H1 (cell line): Measurements from ENCODE around the gene PGGHG. TPM values are rescaled to one million over a fixed set of nuclear protein-coding genes. Genes with fewer than 3 reads are reported as not detected.

Experiments used
- CTCF ChIA-PET: fragments of 300-600 bp; sonication (Branson Sonifier 250); formaldehyde crosslinking; loops from one replicate; lab custom pipeline; 2021; ENCODE audit not compliant: partially characterized antibody; lab: Charles Lee
- POLR2A ChIA-PET: fragments of 300-600 bp; sonication (Branson Sonifier 250); formaldehyde crosslinking; loops from one replicate; lab custom pipeline; 2021; ENCODE audit warnings: inconsistent platforms; ENCODE audit not compliant: partially characterized antibody; lab: Charles Lee
- DNase-seq, 2 experiments: peaks; one replicate each; pipeline versions ENCODE4 v3.0.0 to v3.0.0-alpha.2; 2010 to 2022; ENCODE audit warnings: low spot score in 2 of 2, low read depth in 1 of 2, mixed read lengths in 1 of 2
- FAIRE-seq: peaks from 2 replicates; lab custom pipeline; 2011; peaks lifted over from hg19 to GRCh38; lab: Jason Lieb, UNC
- H2AFZ ChIP-seq: 2 replicates; pipeline ENCODE4 v1.8.1; 2012; ENCODE audit warnings: low read length, inconsistent platforms
- H2AK5ac ChIP-seq: 2 replicates; pipeline ENCODE4 v1.6.1; 2013; ENCODE audit warnings: low read depth, low read length
- H2BK120ac ChIP-seq: replicated peaks from 2 replicates; pipeline ENCODE3; 2013; ENCODE audit warnings: low read depth, low read length, inconsistent platforms
- H2BK12ac ChIP-seq: 2 replicates; pipeline ENCODE4 v1.6.1; 2013; ENCODE audit warnings: low read depth, low read length
- H2BK15ac ChIP-seq: 2 replicates; pipeline ENCODE4 v1.6.1; 2013; ENCODE audit warnings: low read length
- H2BK20ac ChIP-seq: 2 replicates; pipeline ENCODE4 v1.6.1; 2013; ENCODE audit warnings: low read length
- H2BK5ac ChIP-seq: 2 replicates; pipeline ENCODE4 v1.6.1; 2013; ENCODE audit warnings: low read depth, low read length
- H3K14ac ChIP-seq: 2 replicates; pipeline ENCODE4 v1.6.1; 2013; ENCODE audit warnings: inconsistent platforms; ENCODE audit not compliant: insufficient read length
- H3K18ac ChIP-seq: 2 replicates; pipeline ENCODE4 v1.6.1; 2013; ENCODE audit warnings: low read length; ENCODE audit errors: extremely low read depth
- H3K23ac ChIP-seq: 2 replicates; pipeline ENCODE4 v1.6.1; 2013; ENCODE audit warnings: inconsistent platforms; ENCODE audit not compliant: insufficient read length
- H3K23me2 ChIP-seq: 2 replicates; pipeline ENCODE4 v1.6.1; 2013; ENCODE audit warnings: low read depth, low read length
- H3K27ac ChIP-seq: 2 replicates; pipeline ENCODE4 v1.6.1; 2011; ENCODE audit warnings: low read depth, low read length, inconsistent platforms
- H3K27me3 ChIP-seq, 4 experiments: replicated peaks in 1 of 4; 1 replicate in 1 of 4; 2 replicates in 3 of 4; pipeline versions ENCODE4 v1.6.1 to v1.8.1; 2011 to 2013; ENCODE audit warnings: low read length in 3 of 4, mild to moderate bottlenecking in 3 of 4, inconsistent platforms in 2 of 4, mixed read lengths in 2 of 4, moderate library complexity in 1 of 4; ENCODE audit not compliant: control insufficient read depth in 3 of 4, insufficient read depth in 3 of 4; ENCODE audit errors: extremely low read depth in 1 of 4
- H3K36me3 ChIP-seq, 4 experiments: 2 replicates each; pipeline versions ENCODE4 v1.6.1 to v1.8.1; 2011 to 2013; ENCODE audit warnings: mild to moderate bottlenecking in 4 of 4, low read length in 3 of 4, moderate library complexity in 2 of 4, control low read depth in 1 of 4, inconsistent platforms in 1 of 4; ENCODE audit not compliant: insufficient read depth in 4 of 4, control insufficient read depth in 2 of 4
- H3K4ac ChIP-seq: replicated peaks from 2 replicates; pipeline ENCODE3; 2013; ENCODE audit warnings: low read length, low read depth, mixed read lengths, inconsistent platforms; ENCODE audit not compliant: insufficient read length
- H3K4me1 ChIP-seq, 4 experiments: replicated peaks in 1 of 4; 1 replicate in 1 of 4; 2 replicates in 3 of 4; pipeline versions ENCODE4 v1.6.1 to v1.8.1; 2011 to 2013; ENCODE audit warnings: low read length in 3 of 4, inconsistent platforms in 2 of 4, mixed read lengths in 1 of 4; ENCODE audit not compliant: insufficient read depth in 4 of 4, control insufficient read depth in 3 of 4
- H3K4me2 ChIP-seq, 2 experiments: 2 replicates each; pipeline versions ENCODE4 v1.6.1 to v1.8.1; 2011 to 2013; ENCODE audit warnings: low read depth in 2 of 2, low read length in 2 of 2, control low read depth in 1 of 2, inconsistent platforms in 1 of 2, mild to moderate bottlenecking in 1 of 2; ENCODE audit not compliant: insufficient read depth in 1 of 2
- H3K4me3 ChIP-seq, 4 experiments: fragments of 200-600, 300-600 bp in 1 of 4; sonication (generic), shearing (Covaris generic), sonication (Bioruptor Twin) in 1 of 4; 2 replicates each; pipeline versions ENCODE4 v1.5.1 to v1.8.1; 2011 to 2016; ENCODE audit warnings: low read length in 4 of 4, low read depth in 3 of 4, control low read depth in 2 of 4, inconsistent platforms in 2 of 4, mild to moderate bottlenecking in 2 of 4, mixed read lengths in 1 of 4, moderate library complexity in 1 of 4; ENCODE audit not compliant: insufficient read depth in 2 of 4; ENCODE audit errors: extremely low read depth in 1 of 4
- H3K56ac ChIP-seq: replicated peaks from 2 replicates; pipeline ENCODE3; 2013; ENCODE audit warnings: low read depth, mild to moderate bottlenecking, mixed read lengths, low read length, inconsistent platforms; ENCODE audit not compliant: insufficient read length
- H3K79me1 ChIP-seq: 2 replicates; pipeline ENCODE4 v1.6.1; 2013; ENCODE audit warnings: low read depth, low read length, control low read depth
- H3K79me2 ChIP-seq, 2 experiments: 2 replicates each; pipeline versions ENCODE4 v1.6.1 to v1.8.1; 2012 to 2013; ENCODE audit warnings: low read length in 2 of 2, mild to moderate bottlenecking in 2 of 2, inconsistent platforms in 1 of 2; ENCODE audit not compliant: insufficient read depth in 2 of 2, control insufficient read depth in 1 of 2
- H3K9ac ChIP-seq, 4 experiments: replicated peaks in 1 of 4; 1 replicate in 1 of 4; 2 replicates in 3 of 4; pipeline versions ENCODE4 v1.6.1 to v1.8.1; 2011 to 2013; ENCODE audit warnings: low read depth in 3 of 4, low read length in 3 of 4, control low read depth in 2 of 4, mild to moderate bottlenecking in 2 of 4, moderate library complexity in 2 of 4, inconsistent platforms in 1 of 4; ENCODE audit errors: extremely low read depth in 1 of 4
- H3K9me3 ChIP-seq, 2 experiments: 2 replicates each; pipeline versions ENCODE4 v1.6.1 to v1.8.1; 2012 to 2013; ENCODE audit warnings: mild to moderate bottlenecking in 2 of 2, moderate library complexity in 2 of 2, control low read depth in 1 of 2, inconsistent platforms in 1 of 2, low read depth in 1 of 2, low read length in 1 of 2, mixed read lengths in 1 of 2; ENCODE audit not compliant: insufficient read depth in 2 of 2
- H4K20me1 ChIP-seq, 2 experiments: replicated peaks in 1 of 2; 2 replicates each; pipeline versions ENCODE3 to v1.8.1; 2011 to 2013; ENCODE audit warnings: inconsistent platforms in 2 of 2, low read length in 2 of 2, mild to moderate bottlenecking in 1 of 2; ENCODE audit not compliant: insufficient read depth in 2 of 2, control insufficient read depth in 1 of 2
- H4K5ac ChIP-seq: 2 replicates; pipeline ENCODE4 v1.6.1; 2013; ENCODE audit warnings: low read length, low read depth, mixed read lengths, inconsistent platforms; ENCODE audit not compliant: insufficient read length
- H4K8ac ChIP-seq: 2 replicates; pipeline ENCODE4 v1.8.0; 2013; ENCODE audit warnings: mild to moderate bottlenecking, moderate library complexity, low read length, inconsistent platforms; ENCODE audit not compliant: insufficient read depth; ENCODE audit errors: extremely low read depth
- H4K91ac ChIP-seq: replicated peaks from 2 replicates; pipeline ENCODE3; 2013; ENCODE audit warnings: low read length, mixed read lengths, inconsistent platforms; ENCODE audit not compliant: insufficient read length
- ATF3 ChIP-seq: IDR thresholded peaks from 2 replicates; pipeline ENCODE4 v1.6.1; 2011; ENCODE audit warnings: low read depth, mild to moderate bottlenecking, low read length; ENCODE audit not compliant: insufficient read depth
- PHF8 ChIP-seq: fragments of 200-600 bp; sonication (generic); conservative IDR thresholded peaks from 2 replicates; pipeline ENCODE4 v1.7.1; 2012; ENCODE audit warnings: low read depth, mild to moderate bottlenecking, inconsistent platforms, low read length, moderate library complexity
- POU5F1 ChIP-seq: IDR thresholded peaks from 2 replicates; pipeline ENCODE4 v1.6.1; 2011; ENCODE audit warnings: low read depth, mild to moderate bottlenecking, low read length, moderate library complexity
- whole genome bisulfite sequencing, 2 experiments: shearing (Covaris generic) in 1 of 2; methylation state at CpG; one replicate each; pipeline versions ENCODE4 v1.1.6 to v1.1.7; 2013 to 2015; ENCODE audit warnings: low lambda C conversion rate in 2 of 2, mixed read lengths in 2 of 2, inconsistent platforms in 1 of 2, low coverage in 1 of 2, missing lambda C conversion rate in 1 of 2; ENCODE audit not compliant: insufficient replicate concordance in 2 of 2, insufficient coverage in 1 of 2, insufficient read length in 1 of 2; ENCODE audit errors: extremely low coverage in 1 of 2, missing lambda C conversion rate in 1 of 2; 5-methylcytosine and 5-hydroxymethylcytosine counted together
- polyA plus RNA-seq, 7 experiments: library from polyadenylated mRNA; depleted of rRNA in 3 of 7; stranded (reverse) in 5 of 7; unstranded in 2 of 7; fragments of >200 nt in 5 of 7; fragments of 200-250 nt in 2 of 7; gene quantifications; 1 replicate in 5 of 7; 2 replicates in 1 of 7; 4 replicates in 1 of 7; pipeline versions ENCODE4 v1.2.1 to v1.2.3, GENCODE V29; 2011 to 2013; ENCODE audit warnings: missing spikeins in 2 of 7, mixed read lengths in 2 of 7
- total RNA-seq: library from RNA; stranded (reverse); fragmentation: NEBNext Ultra II Directional; extraction: Animal tissue kit (Norgen Biotek cat#: 25700); gene quantifications from 2 replicates; pipeline ENCODE4 v1.2.1, GENCODE V29; 2021

PGGHG gene
- total and polyA plus RNA-seq, 2 of the 8 experiments (the other 6 are each of a cell fraction or from before 2014, with no cell fraction given), result 34.8 to 60.7 TPM

DNA sequence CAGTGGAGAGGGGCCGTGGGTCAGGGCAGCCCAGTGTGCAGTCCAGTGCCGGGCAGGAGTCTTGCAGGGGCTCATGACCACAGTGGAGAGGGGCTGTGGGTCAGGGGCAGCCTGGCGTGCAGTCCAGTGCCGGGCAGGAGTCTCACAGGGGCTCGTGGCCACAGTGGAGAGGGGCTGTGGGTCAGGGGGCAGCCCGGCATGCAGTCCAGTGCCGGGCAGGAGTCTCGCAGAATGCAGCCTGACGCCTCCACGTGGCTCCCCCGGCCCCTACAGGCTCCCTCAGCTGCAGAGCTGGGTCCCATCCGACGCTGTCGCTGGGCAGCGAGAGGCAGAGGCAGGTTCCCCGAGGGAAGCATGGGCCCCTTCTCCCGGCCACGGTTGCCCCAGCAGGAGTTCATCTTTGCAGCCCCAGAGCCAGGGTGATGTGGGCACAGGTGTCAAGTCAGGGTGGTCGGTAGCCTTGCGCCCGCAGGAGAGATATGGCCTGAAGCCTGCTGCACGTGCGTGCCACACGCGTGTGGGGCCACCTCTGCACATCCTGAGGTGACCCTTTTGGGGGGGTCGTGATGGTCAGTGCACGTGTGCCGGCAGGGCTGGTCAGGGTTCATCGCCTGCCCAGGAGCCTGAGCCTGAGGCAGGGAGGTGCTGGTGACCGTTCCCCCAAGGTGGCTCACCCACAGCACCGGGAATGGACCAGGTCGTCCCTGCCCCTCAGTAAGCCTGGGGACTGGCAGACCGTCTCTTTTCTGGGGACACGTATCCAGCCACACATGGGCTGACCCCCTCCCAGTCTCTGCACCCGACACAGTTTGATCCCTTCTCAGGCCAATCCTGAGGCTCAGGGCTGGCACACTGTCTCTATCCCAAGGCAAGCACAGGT lies 7.5 kb downstream of the PGGHG start:
- POLR2A ChIA-PET, result interaction anchor here (0.6 to 3.0 kb wide), 4 partner anchors 11 to 233 kb away, joined by 3 to 17 read pairs (median 6); no protein-coding TSS in a partner anchor
- H4K5ac ChIP-seq, result no peak overlapping the region
- H4K20me1 ChIP-seq, result no peaks in the 10 kb centered on the region
- H3K79me2 ChIP-seq, result no peaks in the 10 kb centered on the region
- peaks cover 6 to 27% (median 17%) of the 10 kb centered on the region in 4 experiments for H3K4me1 ChIP-seq
- peak overlapping the region; percentile 30 for H4K91ac ChIP-seq
- no peaks in the 10 kb centered on the region for H3K27me3 ChIP-seq
- H2BK12ac ChIP-seq, result peak overlapping the region; percentile 39; the same call in 1 of the 2 replicates
- no peaks in the 10 kb centered on the region for H3K79me1 ChIP-seq
- TF ChIP-seq ATF3 (no peak), POU5F1 (no peak), PHF8 (no peak)
- WGBS, 2 experiments, result 85% methylated on average over 30 of the region's 35 CpGs; no CpG with 5 or more reads in 1 of the 2 experiments
- H3K27ac ChIP-seq, result no peak overlapping the region
- H4K8ac ChIP-seq, result no peak overlapping the region; the same call in 1 of the 2 replicates
- H3K9me3 ChIP-seq, result no peaks in the 10 kb centered on the region
- no peak overlapping the region for H3K56ac ChIP-seq
- H3K4ac ChIP-seq, result no peak overlapping the region
- H2AK5ac ChIP-seq, result 0 out of 2 replicates have a peak overlapping the region, but pooled peaks have one; percentile 39
- H3K4me2 ChIP-seq, result no peak overlapping the region
- peaks cover 3 to 30% (median 15%) of the 10 kb centered on the region in 4 experiments; a peak in 6 of 8 replicates for H3K36me3 ChIP-seq
- no peak overlapping the region for H2BK120ac ChIP-seq
- peak overlapping the region; percentile 83; the same call in 1 of the 2 replicates for H2BK5ac ChIP-seq
- CTCF ChIA-PET, result interaction anchor here (1.0 to 3.4 kb wide), 4 partner anchors 9 to 67 kb away, joined by 3 to 29 read pairs (median 4); partner anchors contain the start of gene IFITM2
- no peak overlapping the region for H2BK20ac ChIP-seq
- no peak for FAIRE-seq
- H2BK15ac ChIP-seq, result peak overlapping the region; percentile 88; the same call in 1 of the 2 replicates
- no peak overlapping the region for H3K23ac ChIP-seq
- H2AFZ ChIP-seq, result no peak overlapping the region
- no peak overlapping the region for H3K9ac ChIP-seq
- no peak for DNase-seq
- no peak overlapping the region for H3K14ac ChIP-seq
- no peak overlapping the region for H3K4me3 ChIP-seq
- no peaks in the 10 kb centered on the region for H3K23me2 ChIP-seq
- H3K18ac ChIP-seq, result peak overlapping the region; percentile 60; the same call in 1 of the 2 replicates
